WERI-Rb-1 (cell line): Measurements from ENCODE around the gene RAB18.
"Not testable (repeated sequence)": the region's sequence is repeated elsewhere in the genome, so short reads cannot be mapped to it uniquely, and the experiment has no call there.

Source experiments
- DNase-seq: peaks from one replicate; pipeline ENCODE4 v3.0.0-alpha.2; 2020
- H3K27ac ChIP-seq: fragments of 250-450 bp; sonication (Bioruptor Pico); 2 replicates; pipeline ENCODE4 v1.5.1; 2020; ENCODE audit warnings: mild to moderate bottlenecking, moderate library complexity
- H3K27me3 ChIP-seq: fragments of 250-450 bp; sonication (Bioruptor Pico); 2 replicates; pipeline ENCODE4 v1.5.1; 2021; ENCODE audit warnings: mild to moderate bottlenecking, low read depth, moderate library complexity; ENCODE audit not compliant: insufficient read depth, severe bottlenecking
- H3K36me3 ChIP-seq: fragments of 250-450 bp; sonication (Bioruptor Pico); 2 replicates; pipeline ENCODE4 v1.5.1; 2020; ENCODE audit warnings: mild to moderate bottlenecking, moderate library complexity
- H3K4me3 ChIP-seq: 2 replicates; pipeline ENCODE4 v1.5.1; 2011; ENCODE audit warnings: low read depth, mild to moderate bottlenecking, control low read depth, low read length
- H3K9me3 ChIP-seq: fragments of 250-450 bp; sonication (Bioruptor Pico); 2 replicates; pipeline ENCODE4 v1.5.1; 2021; ENCODE audit warnings: mild to moderate bottlenecking, moderate library complexity; ENCODE audit not compliant: severe bottlenecking
- CTCF ChIP-seq: IDR thresholded peaks from 2 replicates; pipeline ENCODE4 v1.5.1; 2011; ENCODE audit warnings: low read depth, mild to moderate bottlenecking, control low read depth, inconsistent platforms, low read length

Gene RAB18

GRCh38 chr10:27463961-27464360, 40.1 kb upstream of the RAB18 start:
- DNase-seq, result no peak
- Histone ChIP-seq H3K4me3 (no peak overlapping the region), H3K36me3 (no peaks in the 10 kb centered on the region), H3K27ac (no peak overlapping the region), H3K9me3 (no peaks in the 10 kb centered on the region), H3K27me3 (no peaks in the 10 kb centered on the region)
- no peak for TF ChIP-seq CTCF

GRCh38 chr10:27464993-27465392, 39.1 kb upstream of the RAB18 start:
- DNase-seq, result no peak
- Histone ChIP-seq H3K27ac (no peak overlapping the region), H3K9me3 (no peaks in the 10 kb centered on the region), H3K27me3 (no peaks in the 10 kb centered on the region), H3K36me3 (no peaks in the 10 kb centered on the region), H3K4me3 (no peak overlapping the region)
- TF ChIP-seq CTCF, result no peak

- not testable (repeated sequence) for DNase-seq, H3K9me3 ChIP-seq, H3K36me3 ChIP-seq, H3K27ac ChIP-seq, H3K4me3 ChIP-seq, H3K27me3 ChIP-seq
These were observed 38.5 kb upstream of the RAB18 start for GRCh38 chr10:27465596-27465995.

GRCh38 chr10:27470885-27471284, 33.2 kb upstream of the RAB18 start:
- Histone ChIP-seq H3K9me3 (no peaks in the 10 kb centered on the region), H3K27me3 (no peaks in the 10 kb centered on the region), H3K4me3 (no peak overlapping the region), H3K36me3 (no peaks in the 10 kb centered on the region), H3K27ac (no peak overlapping the region)
- DNase-seq, result no peak
- no peak for TF ChIP-seq CTCF

- no peak for DNase-seq
- H3K27ac ChIP-seq, result no peak overlapping the region
These were observed 29.4 kb upstream of the RAB18 start for GRCh38 chr10:27474741-27475140.

GRCh38 chr10:27479016-27479415, 25.1 kb upstream of the RAB18 start:
- Histone ChIP-seq H3K36me3 (no peaks in the 10 kb centered on the region), H3K27ac (no peak overlapping the region), H3K4me3 (no peak overlapping the region), H3K9me3 (no peaks in the 10 kb centered on the region), H3K27me3 (no peaks in the 10 kb centered on the region)
- no peak for TF ChIP-seq CTCF
- DNase-seq, result no peak

More at GRCh38 chr10:27474741-27475140, 29.4 kb upstream of the RAB18 start:
- H3K36me3 ChIP-seq, result no peaks in the 10 kb centered on the region
- no peaks in the 10 kb centered on the region for H3K27me3 ChIP-seq
- TF ChIP-seq CTCF, result no peak
- no peaks in the 10 kb centered on the region for H3K9me3 ChIP-seq
- H3K4me3 ChIP-seq, result no peak overlapping the region
